HFFc6 (cell line): Measurements from ENCODE around the gene GIT2. TPM values are rescaled to one million over a fixed set of nuclear protein-coding genes. Genes with fewer than 3 reads are reported as not detected.
A peak's percentile ranks its signal among the peaks of the same experiment; 100 is the strongest.

Experiments
- DNase-seq: peaks from one replicate; pipeline ENCODE4 v3.0.0-alpha.2; 2018
- H3K27ac Mint-ChIP-seq: 2 replicates; pipeline ENCODE4 v1.8.0; 2020; ENCODE audit warnings: mild to moderate bottlenecking, mixed read lengths
- H3K27me3 Mint-ChIP-seq: 2 replicates; pipeline ENCODE4 v1.8.0; 2021; ENCODE audit warnings: mild to moderate bottlenecking, moderate library complexity, mixed read lengths; ENCODE audit not compliant: insufficient read depth
- H3K36me3 Mint-ChIP-seq: 2 replicates; pipeline ENCODE4 v1.8.0; 2021; ENCODE audit warnings: low read depth, mixed read lengths
- H3K4me1 Mint-ChIP-seq: 2 replicates; pipeline ENCODE4 v1.8.0; 2020; ENCODE audit warnings: low read depth, mixed read lengths
- H3K4me3 Mint-ChIP-seq: 2 replicates; pipeline ENCODE4 v1.8.0; 2020; ENCODE audit warnings: mild to moderate bottlenecking, moderate library complexity, mixed read lengths
- H3K9me3 Mint-ChIP-seq: 2 replicates; pipeline ENCODE4 v1.8.0; 2020; ENCODE audit warnings: mild to moderate bottlenecking, mixed read lengths
- CTCF ChIP-seq: fragments of 200-600 bp; sonication (generic); IDR thresholded peaks from 2 replicates; pipeline ENCODE4 v1.5.0; 2021; ENCODE audit warnings: antibody characterized with exemption, mild to moderate bottlenecking
- long read RNA-seq: library from polyadenylated mRNA; unstranded; transcript quantifications from one replicate; pipeline ENCODE4 v2.0.0, GENCODE V29; 2019
- total RNA-seq, 6 experiments: library from RNA; stranded (reverse); fragmentation: NEBNext Ultra II Directional; extraction: Animal tissue kit (Norgen Biotek cat#: 25700); gene quantifications; 2 replicates in 1 of 6; 3 replicates in 5 of 6; pipeline ENCODE4 v1.2.3, GENCODE V29; 2021

Gene GIT2
- total RNA-seq = 10 to 100 TPM; 56.9 to 68.8 (median 64.9) TPM
- long read RNA-seq, full-length matches to known transcripts = 17 of 37 reads
- long read RNA-seq, partial matches to known transcripts = 2 of 37 reads
- long read RNA-seq, other reads (novel, unspliced or antisense) = 18 of 37 reads

GRCh38 chr12:109995686-109996482 lies at the start of gene GIT2:
TSS of gene GIT2 (minus strand) at chr12:109996368. CDS start at chr12:109996224, 144 bp downstream.
- TF ChIP-seq CTCF = no peak; the same call in 1 of the 2 replicates
- Mint-ChIP-seq H3K27me3 (peaks cover 5% of the 10 kb centered on the region; the same call in 1 of the 2 replicates), H3K9me3 (no peaks in the 10 kb centered on the region), H3K4me3 (peak within 1 kb of the TSS; percentile 99), H3K4me1 (peaks cover 46% of the 10 kb centered on the region), H3K36me3 (peaks cover 18% of the 10 kb centered on the region), H3K27ac (peak within 1 kb of the TSS; percentile 85)
- DNase-seq = peak; percentile 86

- no peak for DNase-seq
- no peak for TF ChIP-seq CTCF
- H3K27ac Mint-ChIP-seq = peak overlapping the region; percentile 63
- H3K27me3 Mint-ChIP-seq = peaks cover 1% of the 10 kb centered on the region
- H3K4me1 Mint-ChIP-seq = peaks cover 62% of the 10 kb centered on the region
- H3K4me3 Mint-ChIP-seq = peak overlapping the region; percentile 19; the same call in 1 of the 2 replicates
- peaks cover 40% of the 10 kb centered on the region for H3K36me3 Mint-ChIP-seq
- no peaks in the 10 kb centered on the region for H3K9me3 Mint-ChIP-seq
These were observed 46.1 kb upstream of the GIT2 start for GRCh38 chr12:110042264-110042663.

GRCh38 chr12:110039085-110039807 lies 43.1 kb upstream of the GIT2 start:
- Mint-ChIP-seq H3K9me3 (no peaks in the 10 kb centered on the region), H3K36me3 (peaks cover 61% of the 10 kb centered on the region), H3K4me3 (peak overlapping the region; percentile 67), H3K4me1 (peaks cover 63% of the 10 kb centered on the region), H3K27me3 (peaks cover 1% of the 10 kb centered on the region), H3K27ac (peak overlapping the region; percentile 93)
- peak; percentile 96 for DNase-seq
- TF ChIP-seq CTCF = no peak

- H3K27me3 Mint-ChIP-seq = peaks cover 1% of the 10 kb centered on the region
- H3K4me3 Mint-ChIP-seq = peak overlapping the region; percentile 65
- H3K36me3 Mint-ChIP-seq = peaks cover 67% of the 10 kb centered on the region
- peaks cover 63% of the 10 kb centered on the region for H3K4me1 Mint-ChIP-seq
- no peaks in the 10 kb centered on the region for H3K9me3 Mint-ChIP-seq
- DNase-seq = no peak
- TF ChIP-seq CTCF = no peak
- peak overlapping the region; percentile 93 for H3K27ac Mint-ChIP-seq
These were observed 42.5 kb upstream of the GIT2 start for GRCh38 chr12:110038741-110039084.

- no peaks in the 10 kb centered on the region for H3K9me3 Mint-ChIP-seq
- H3K27me3 Mint-ChIP-seq = peaks cover 1% of the 10 kb centered on the region
- TF ChIP-seq CTCF = no peak
- DNase-seq = no peak
- peaks cover 51% of the 10 kb centered on the region for H3K4me1 Mint-ChIP-seq
- H3K27ac Mint-ChIP-seq = peak overlapping the region; percentile 93
- H3K4me3 Mint-ChIP-seq = no peak overlapping the region
- H3K36me3 Mint-ChIP-seq = peaks cover 75% of the 10 kb centered on the region
These were observed 41.1 kb upstream of the GIT2 start for GRCh38 chr12:110037315-110037714.
